Central memory CD8-positive, alpha-beta T cell (primary cell): ENCODE data around the gene GDF7.

Experiments used
- ATAC-seq: fragments of 150-1000 bp; cut with Tn5 transposase; replicated peaks from 2 replicates; pipeline ENCODE4 v1.10.0; 2022; ENCODE audit warnings: mild to moderate bottlenecking, moderate FRiP score, moderate number of reproducible peaks; ENCODE audit not compliant: poor library complexity, severe bottlenecking; ENCODE audit errors: extremely low read depth
- DNase-seq, 2 donors: peaks; one replicate each; pipeline ENCODE4 v3.0.0; 2021; ENCODE audit warnings: low spot score in 2 of 2
- H3K27ac Mint-ChIP-seq: one replicate; pipeline ENCODE4 v1.8.0; 2022; ENCODE audit warnings: low read depth, mild to moderate bottlenecking, moderate library complexity, mixed read lengths
- H3K27me3 Mint-ChIP-seq: one replicate; pipeline ENCODE4 v1.8.0; 2022; ENCODE audit warnings: mixed read lengths
- H3K36me3 Mint-ChIP-seq: one replicate; pipeline ENCODE4 v1.8.0; 2022; ENCODE audit warnings: mild to moderate bottlenecking, moderate library complexity, mixed read lengths; ENCODE audit not compliant: insufficient read depth
- H3K4me1 Mint-ChIP-seq: one replicate; pipeline ENCODE4 v1.8.0; 2022; ENCODE audit warnings: mixed read lengths
- H3K4me3 Mint-ChIP-seq: one replicate; pipeline ENCODE4 v1.8.0; 2022; ENCODE audit warnings: mild to moderate bottlenecking, moderate library complexity, mixed read lengths
- H3K9me3 Mint-ChIP-seq: one replicate; pipeline ENCODE4 v1.8.0; 2022; ENCODE audit warnings: mixed read lengths

Gene GDF7

GRCh38 chr2:20724500-20725053 is 57.6 kb downstream of the GDF7 start:
- Mint-ChIP-seq H3K36me3 (peaks cover 4% of the 10 kb centered on the region), H3K27ac (no peak overlapping the region), H3K4me3 (no peak overlapping the region), H3K4me1 (peaks cover 6% of the 10 kb centered on the region), H3K27me3 (no peaks in the 10 kb centered on the region), H3K9me3 (no peaks in the 10 kb centered on the region)
- no peak for DNase-seq
- ATAC-seq, result no peak

- H3K27me3 Mint-ChIP-seq, result no peaks in the 10 kb centered on the region
- H3K27ac Mint-ChIP-seq, result no peak overlapping the region
- ATAC-seq (no peak), DNase-seq (no peak)
- no peaks in the 10 kb centered on the region for H3K4me1 Mint-ChIP-seq
- H3K36me3 Mint-ChIP-seq, result peaks cover 4% of the 10 kb centered on the region
- H3K4me3 Mint-ChIP-seq, result no peak overlapping the region
- H3K9me3 Mint-ChIP-seq, result no peaks in the 10 kb centered on the region
Measured at GRCh38 chr2:20725782-20726181, 58.8 kb downstream of the GDF7 start.

- Mint-ChIP-seq H3K36me3 (peaks cover 4% of the 10 kb centered on the region), H3K4me3 (no peak overlapping the region), H3K9me3 (no peaks in the 10 kb centered on the region)
Measured at GRCh38 chr2:20726913-20727312, 60.0 kb downstream of the GDF7 start.

GRCh38 chr2:20728114-20728758 is 61.3 kb downstream of the GDF7 start:
- no peak for ATAC-seq
- Mint-ChIP-seq H3K4me3 (no peak overlapping the region), H3K27ac (peak overlapping the region; percentile 48), H3K36me3 (peaks cover 2% of the 10 kb centered on the region), H3K27me3 (no peaks in the 10 kb centered on the region), H3K9me3 (no peaks in the 10 kb centered on the region), H3K4me1 (no peaks in the 10 kb centered on the region)
- DNase-seq, result no peak

More at GRCh38 chr2:20726913-20727312, 60.0 kb downstream of the GDF7 start:
- Mint-ChIP-seq H3K27ac (no peak overlapping the region), H3K4me1 (no peaks in the 10 kb centered on the region), H3K27me3 (no peaks in the 10 kb centered on the region)
- no peak for ATAC-seq
- no peak for DNase-seq
